Natural killer cell treated with Interleukin-12 subunit alpha and Interleukin-12 subunit beta and Interleukin-15 and Interleukin-18, amount 100 ng/mL, for 72 hours (primary cell): ENCODE data around the gene ENDOG. TPM values are rescaled to one million over a fixed set of nuclear protein-coding genes. Genes with fewer than 3 reads are reported as not detected.

Source experiments
- total RNA-seq, 2 donors: library from RNA; stranded (reverse); gene quantifications; one replicate each; pipeline ENCODE4 v1.2.3, GENCODE V29; 2022

Gene ENDOG
- total RNA-seq, 2 donors from 2014 or later = 18.4 to 23.7 TPM

Other genes starting within 250 kb of the ENDOG start
- 10 to 100 TPM; 23.7 to 62.6 TPM for gene DYNC2I2, start 161.7 kb upstream of the ENDOG start, total RNA-seq
- gene SET, start 129.3 kb upstream of the ENDOG start, total RNA-seq = 100 to 1,000 TPM; 495 to 800 TPM
- 1 to 10 TPM; 7.0 to 8.0 TPM for gene PKN3, start 116.0 kb upstream of the ENDOG start, total RNA-seq
- 10 to 100 TPM; 56.3 to 72.3 TPM for gene ZDHHC12, start 94.4 kb upstream of the ENDOG start, total RNA-seq
- gene ZER1, start 46.6 kb upstream of the ENDOG start, total RNA-seq = 10 to 100 TPM; 21.5 to 22.4 TPM
- gene TBC1D13, start 31.2 kb upstream of the ENDOG start, total RNA-seq = 10 to 100 TPM; 25.9 to 33.4 TPM
- 100 to 1,000 TPM in 1 of 2 donors, 10 to 100 TPM in 1; 89.5 to 152 TPM for gene SPOUT1, start 11.3 kb downstream of the ENDOG start, total RNA-seq
- 10 to 100 TPM in 1 of 2 donors, 1 to 10 TPM in 1; 6.7 to 19.9 TPM for gene KYAT1, start 63.5 kb downstream of the ENDOG start, total RNA-seq
- 10 to 100 TPM; 25.6 to 28.2 TPM for gene LRRC8A, start 63.6 kb downstream of the ENDOG start, total RNA-seq
- 1 to 10 TPM in 1 of 2 donors, under 1 TPM in 1; 0.24 to 1.1 TPM for gene PHYHD1, start 102.5 kb downstream of the ENDOG start, total RNA-seq
- gene DOLK, start 129.1 kb downstream of the ENDOG start, total RNA-seq = 10 to 100 TPM in 1 of 2 donors, 1 to 10 TPM in 1; 8.7 to 11.5 TPM
- 100 to 1,000 TPM; 103 to 143 TPM for gene NUP188, start 129.2 kb downstream of the ENDOG start, total RNA-seq
- gene SH3GLB2, start 209.8 kb downstream of the ENDOG start, total RNA-seq = 10 to 100 TPM; 57.8 to 99.0 TPM
- 10 to 100 TPM; 42.4 to 82.6 TPM for gene MIGA2, start 218.1 kb downstream of the ENDOG start, total RNA-seq